HUDEP-2 (cell line): ENCODE measurements around the gene FOXK1.
"Not testable (repeated sequence)": the region's sequence is repeated elsewhere in the genome, so short reads cannot be mapped to it uniquely, and the experiment has no call there.

ENCODE experiments used
- DNase-seq, 76 experiments: peaks; one replicate each; lab custom pipeline; 2025; ENCODE audit not compliant: unreplicated experiment in 76 of 76; lab: John Stamatoyannopoulos, UW

Gene FOXK1

DNA sequence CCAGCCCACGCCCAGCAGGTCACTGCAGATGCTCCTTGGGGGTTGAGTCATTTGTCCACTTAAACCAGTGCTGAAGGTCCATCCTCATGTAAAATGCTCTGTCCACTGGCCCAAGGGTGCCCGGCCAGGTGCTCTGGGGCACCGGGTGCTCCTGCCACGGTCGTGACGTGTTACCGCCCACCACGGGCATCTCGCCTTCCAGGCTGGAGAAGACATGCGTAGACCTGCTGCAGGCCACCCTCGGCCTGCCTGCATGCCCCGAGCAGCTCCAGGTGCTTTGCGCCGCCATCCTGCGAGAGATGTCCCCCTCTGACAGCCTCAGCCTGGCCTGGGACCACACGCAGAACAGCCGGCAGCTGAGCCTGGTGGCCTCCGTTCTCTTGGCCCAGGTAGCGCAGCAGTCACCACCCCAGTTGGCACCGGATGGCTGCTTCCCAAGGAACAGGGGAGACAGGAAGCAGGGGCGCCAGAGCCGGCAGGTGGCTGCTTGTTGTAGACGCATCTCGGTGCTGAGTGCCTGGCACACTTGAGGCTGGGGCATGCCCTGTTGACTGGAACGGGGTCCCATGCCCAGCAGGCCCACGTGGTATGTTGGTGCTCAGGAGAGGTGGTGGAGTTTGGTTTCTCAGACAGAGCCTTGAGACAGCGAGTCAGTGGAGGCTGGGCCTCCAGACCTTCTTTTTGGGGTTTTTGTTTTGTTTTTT, 99.4 kb downstream of the FOXK1 start:
- DNase-seq = no peak

DNA sequence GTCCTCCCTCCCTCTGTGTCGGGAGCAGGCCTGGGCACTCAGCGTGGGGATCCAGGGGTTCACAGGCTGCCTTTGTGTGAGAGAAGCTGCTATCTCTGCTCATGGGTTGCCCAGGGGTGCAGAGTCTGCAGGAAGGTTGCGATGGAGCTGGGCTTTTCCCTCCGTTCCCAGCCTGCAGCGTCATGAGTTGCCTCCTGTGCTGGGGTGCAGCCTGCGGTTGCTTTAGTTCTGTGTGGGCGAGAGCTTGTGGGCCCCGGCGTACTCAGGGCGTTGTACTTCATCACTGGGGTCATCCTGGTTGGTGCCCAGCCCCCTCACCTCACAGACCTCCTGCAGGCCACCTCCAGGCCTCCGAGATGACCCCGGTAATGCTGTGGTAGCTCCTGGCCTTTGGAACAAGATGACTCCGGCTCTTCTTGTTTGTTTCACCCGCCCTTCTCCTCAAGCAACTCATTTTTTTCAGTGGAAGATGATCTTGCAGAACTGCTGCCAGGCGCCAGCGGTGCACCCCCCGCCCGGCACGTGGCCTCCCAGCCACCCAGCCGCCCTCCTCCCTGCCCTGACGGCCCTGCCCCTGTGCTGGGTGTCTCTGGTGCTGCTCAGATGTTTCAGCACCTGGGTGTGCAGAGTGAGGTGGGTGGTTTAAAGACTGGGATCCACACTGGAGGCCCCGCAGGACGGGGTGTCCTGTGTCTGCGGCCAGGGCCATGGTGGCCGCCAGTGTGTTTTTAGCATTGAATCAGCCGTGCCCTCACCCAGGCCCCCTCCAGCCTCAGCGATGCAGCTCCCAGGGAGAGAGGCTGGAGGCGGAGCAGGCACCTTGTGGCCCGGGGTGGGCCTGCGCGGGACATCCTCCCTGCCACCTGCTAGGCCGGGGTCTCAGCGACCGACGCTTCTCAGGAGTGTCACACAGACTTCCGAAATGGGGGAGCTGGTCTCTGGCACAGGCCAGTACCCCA, 100.5 kb downstream of the FOXK1 start:
- DNase-seq = no peak

DNA sequence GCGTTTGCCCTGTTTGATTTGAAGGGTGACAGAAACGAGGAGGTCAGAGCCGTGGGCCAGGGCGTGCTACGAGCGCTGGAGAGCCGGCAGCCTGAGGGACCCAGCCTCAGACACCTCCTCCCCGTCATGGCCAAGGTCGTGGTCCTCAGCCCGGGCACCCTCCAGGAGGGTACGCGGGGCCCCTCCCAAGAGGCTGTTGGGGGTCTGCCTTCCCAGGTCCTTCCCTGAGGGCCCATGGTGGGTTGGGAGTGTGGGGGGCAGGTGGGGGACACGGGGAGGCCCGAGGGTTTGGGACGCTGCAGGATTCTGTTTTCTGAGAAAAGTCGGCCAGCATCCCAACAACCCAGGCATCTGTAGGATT, 101.2 kb downstream of the FOXK1 start:
- no peak for DNase-seq

DNA sequence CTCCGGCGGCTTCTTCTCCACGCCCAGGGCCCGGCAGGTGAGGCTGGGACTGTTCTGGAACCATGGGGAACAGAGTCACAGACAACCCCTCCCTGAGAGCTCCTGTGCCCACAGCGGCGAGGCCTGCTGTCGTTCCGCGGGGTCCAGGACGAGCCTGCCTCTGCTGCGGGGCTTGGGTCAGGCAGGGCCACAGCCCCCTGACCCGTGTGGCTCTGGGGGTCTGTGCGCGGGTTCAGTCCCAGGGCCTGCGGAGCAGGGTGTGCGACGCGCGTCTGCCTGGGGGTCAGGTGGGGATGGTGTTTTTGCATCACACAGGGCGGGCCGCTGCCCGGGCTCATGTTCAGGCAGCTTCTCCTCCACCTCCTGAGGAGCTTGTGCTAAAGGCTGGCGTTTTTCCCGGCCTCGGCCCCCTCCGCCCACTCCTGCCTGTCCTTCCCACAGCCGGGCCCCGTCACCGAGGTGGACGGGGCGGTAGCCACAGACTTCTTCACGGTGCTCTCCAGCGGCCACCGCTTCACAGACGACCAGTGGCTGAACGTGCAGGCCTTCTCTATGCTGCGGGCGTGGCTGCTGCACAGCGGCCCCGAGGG, 101.8 kb downstream of the FOXK1 start:
- DNase-seq = no peak

DNA sequence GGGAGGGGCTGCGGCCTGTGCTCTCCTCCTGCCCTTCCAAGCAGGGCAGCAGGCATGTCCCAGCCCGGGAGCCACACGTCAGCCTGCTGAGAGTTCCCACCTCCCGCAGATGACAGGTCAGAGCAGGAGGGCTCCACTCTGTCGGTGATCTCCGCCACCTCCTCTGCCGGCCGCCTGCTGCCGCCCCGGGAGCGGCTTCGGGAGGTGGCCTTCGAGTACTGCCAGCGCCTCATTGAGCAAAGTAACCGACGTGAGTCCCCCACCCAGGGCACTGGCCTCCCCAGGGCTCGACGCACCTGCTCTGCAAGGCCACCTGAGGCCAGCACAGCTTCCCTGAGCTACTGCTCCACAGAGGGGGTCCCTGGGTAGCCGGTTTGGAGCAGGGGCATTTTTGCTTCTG, 102.7 kb downstream of the FOXK1 start:
- DNase-seq = no peak

DNA sequence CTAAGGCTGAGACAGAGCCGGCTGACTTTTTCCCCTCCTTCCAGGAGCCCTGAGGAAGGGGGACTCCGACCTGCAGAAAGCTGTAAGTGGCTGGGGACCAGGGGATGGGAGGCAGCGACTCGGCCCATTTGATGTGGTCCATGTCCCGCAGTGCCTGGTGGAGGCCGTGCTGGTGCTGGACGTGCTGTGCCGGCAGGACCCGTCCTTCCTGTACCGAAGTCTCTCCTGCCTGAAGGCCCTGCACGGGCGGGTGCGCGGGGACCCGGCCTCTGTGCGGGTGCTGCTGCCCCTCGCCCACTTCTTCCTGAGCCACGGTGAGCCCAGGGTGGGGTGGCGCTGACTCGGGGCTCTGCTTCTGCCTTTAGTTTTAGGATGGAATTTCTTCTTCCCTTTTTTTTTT, 103.3 kb downstream of the FOXK1 start:
- DNase-seq = no peak

DNA sequence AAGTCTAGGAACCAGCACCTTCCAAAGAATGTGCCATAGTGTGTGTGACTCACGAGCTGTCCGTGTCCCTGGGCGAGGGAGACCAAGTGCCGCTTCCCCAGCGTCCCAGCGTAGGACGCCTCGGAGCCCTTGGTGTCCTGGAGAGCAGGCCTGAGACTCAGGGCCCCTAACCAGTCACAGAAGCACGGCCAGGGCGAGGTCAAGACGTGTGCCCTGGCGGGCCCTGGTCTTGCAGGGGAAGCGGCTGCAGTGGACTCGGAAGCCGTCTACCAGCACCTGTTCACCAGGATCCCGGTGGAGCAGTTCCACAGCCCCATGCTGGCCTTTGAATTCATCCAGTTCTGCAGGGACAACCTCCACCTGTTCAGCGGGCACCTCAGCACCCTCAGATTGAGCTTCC, 103.9 kb downstream of the FOXK1 start:
- DNase-seq = no peak

DNA sequence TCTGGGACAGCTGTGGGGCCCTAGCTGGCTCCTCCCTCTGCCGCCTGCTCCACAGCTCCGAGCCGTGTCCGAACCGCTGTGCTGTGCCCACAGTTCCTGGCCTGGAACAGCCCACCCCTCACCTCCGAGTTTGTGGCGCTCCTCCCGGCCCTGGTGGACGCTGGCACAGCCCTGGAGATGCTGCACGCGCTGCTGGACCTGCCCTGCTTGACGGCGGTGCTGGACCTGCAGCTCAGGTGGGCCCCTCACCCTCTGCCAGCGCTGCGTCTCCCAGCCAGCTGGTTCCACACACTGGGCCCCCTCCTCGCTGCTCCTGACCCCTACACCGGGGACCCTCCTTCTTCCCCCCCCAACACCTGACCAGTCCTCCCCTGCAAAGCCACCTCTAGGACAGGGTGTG, 105.4 kb downstream of the FOXK1 start:
- DNase-seq = no peak

DNA sequence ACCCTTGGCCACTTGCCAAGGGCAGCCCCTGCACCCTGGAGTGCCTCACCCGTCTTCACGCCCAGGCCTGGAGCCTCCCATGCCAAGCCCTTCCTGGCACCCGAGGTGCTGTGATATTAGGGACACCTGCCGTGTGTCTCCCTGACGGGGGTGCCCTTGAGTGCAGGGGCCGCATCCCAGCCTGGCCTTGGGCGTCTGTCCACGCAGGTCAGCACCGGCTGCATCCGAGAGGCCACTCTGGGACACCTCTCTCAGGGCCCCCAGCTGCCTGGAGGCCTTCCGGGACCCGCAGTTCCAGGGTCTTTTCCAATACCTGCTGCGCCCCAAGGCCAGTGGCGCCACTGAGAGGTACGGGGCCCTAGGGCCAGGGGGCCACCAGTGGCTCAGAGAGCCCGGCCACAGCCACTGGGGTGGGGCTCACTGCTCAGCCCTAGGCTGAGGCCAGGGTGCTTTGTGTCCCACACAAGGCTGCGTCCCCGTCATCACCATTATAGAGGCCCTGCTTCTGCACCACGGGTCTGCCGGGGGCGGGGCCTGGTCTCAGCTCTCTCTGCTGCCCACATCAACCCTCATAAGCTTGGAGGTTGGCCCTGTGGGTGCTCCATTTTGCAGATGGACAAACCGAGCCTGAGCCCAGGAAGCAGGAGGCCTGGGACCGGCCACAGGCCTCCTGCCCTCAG, 106.0 kb downstream of the FOXK1 start:
- no peak for DNase-seq

DNA sequence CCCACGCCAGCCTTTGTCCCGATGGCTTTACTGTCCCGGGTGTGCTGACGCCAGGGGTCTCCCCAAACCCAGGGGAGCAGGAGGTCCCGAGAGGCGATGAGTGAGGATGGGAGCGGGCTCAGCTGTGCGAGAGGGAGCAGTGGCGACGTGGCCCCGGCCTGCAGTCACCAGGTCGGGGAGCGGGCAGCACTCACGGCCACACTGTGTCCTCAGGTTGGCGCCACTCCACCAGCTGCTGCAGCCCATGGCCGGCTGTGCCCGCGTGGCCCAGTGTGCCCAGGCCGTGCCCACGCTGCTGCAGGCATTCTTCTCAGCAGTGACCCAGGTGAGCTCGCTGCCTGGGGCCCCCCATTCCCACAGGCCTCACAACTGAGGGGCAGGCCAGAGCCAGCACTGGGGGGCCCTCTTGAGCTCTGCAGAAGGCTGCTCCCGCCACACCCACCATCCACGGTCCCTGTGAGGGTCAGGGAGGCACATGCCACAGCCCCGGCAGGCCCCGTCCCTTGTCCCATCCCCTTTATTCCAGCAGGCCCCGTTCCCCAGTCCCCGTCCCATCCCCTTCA, 106.6 kb downstream of the FOXK1 start:
- DNase-seq = no peak

DNA sequence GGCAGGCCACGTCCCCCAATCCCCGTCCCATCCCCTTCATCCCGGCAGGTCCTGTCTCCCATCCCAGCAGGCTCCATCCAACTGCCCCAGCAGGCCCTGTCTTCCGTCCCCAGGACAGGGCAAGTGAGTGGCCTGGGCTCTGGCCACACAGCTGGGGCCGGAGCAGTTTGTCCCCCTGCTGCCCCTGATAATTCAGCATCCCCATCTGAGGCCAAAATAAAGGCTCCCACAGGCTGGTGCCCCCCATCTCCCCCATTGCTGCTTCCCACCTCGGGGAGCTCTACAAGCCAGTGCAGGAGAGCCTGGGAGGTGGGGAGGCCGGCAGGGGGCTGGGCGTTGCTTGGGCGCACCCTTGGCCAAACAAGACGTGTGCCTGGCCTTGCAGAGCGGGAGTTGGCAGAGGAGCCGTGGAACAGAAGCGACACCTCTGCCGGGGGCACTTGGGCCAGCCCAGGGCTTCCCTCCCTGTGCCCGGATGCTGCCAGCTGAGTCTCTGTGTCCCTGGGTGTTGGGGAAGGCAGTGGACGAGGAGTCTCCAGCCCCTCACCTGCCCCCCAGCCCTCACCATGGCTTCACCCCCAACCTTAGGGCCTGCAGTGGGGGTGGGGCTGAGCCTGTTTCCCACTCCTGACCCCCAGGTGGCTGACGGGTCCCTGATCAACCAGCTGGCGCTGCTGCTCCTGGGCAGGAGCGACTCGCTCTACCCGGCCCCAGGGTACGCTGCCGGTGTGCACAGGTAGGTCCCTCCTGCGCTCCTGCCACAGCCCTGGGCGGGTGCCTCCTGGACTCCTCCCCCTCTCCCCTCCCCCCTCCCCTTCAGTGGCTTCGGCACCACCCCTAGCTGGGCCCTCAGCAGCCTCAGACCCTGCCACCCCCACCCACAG, 107.3 kb downstream of the FOXK1 start:
- DNase-seq = no peak

DNA sequence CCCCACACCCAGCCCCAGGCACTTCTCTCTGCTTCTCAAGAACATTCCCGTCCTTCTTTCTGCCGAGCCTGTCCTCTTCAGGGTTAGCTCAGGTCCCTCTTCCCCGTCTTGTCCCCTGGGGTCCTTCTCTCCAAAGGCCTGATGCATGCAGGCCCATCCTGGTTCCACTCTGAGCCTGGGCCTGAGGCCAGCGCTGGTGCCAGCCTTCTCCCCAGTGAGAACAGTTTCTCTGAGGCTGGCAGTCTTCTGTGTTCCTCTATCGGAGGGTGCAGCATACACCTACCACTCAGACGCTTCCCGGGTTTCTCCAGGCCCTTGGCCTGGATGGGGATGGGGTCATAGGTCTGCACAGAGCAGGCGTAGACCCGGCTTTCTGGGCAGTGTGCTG, 108.0 kb downstream of the FOXK1 start:
- DNase-seq = no peak

DNA sequence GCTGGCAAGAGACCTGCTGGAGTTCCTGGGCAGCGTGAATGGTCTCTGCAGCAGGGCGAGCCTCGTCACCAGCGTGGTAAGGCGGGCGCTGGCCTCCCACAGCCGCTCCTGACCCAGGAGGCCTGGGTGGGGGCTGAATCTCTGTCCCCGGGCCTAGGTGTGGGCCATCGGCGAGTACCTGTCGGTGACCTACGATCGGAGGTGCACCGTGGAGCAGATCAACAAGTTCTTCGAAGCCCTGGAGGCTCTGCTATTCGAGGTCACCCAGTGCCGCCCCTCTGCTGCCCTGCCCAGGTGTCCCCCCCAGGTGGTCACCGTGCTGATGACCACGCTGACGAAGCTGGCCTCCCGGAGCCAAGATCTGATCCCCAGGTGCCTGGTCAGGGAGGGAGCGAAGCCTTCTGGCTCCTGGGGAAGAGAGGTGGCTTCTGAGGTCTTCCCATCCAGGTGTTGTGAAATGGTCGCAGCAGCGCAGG, 108.5 kb downstream of the FOXK1 start:
- DNase-seq = no peak

DNA sequence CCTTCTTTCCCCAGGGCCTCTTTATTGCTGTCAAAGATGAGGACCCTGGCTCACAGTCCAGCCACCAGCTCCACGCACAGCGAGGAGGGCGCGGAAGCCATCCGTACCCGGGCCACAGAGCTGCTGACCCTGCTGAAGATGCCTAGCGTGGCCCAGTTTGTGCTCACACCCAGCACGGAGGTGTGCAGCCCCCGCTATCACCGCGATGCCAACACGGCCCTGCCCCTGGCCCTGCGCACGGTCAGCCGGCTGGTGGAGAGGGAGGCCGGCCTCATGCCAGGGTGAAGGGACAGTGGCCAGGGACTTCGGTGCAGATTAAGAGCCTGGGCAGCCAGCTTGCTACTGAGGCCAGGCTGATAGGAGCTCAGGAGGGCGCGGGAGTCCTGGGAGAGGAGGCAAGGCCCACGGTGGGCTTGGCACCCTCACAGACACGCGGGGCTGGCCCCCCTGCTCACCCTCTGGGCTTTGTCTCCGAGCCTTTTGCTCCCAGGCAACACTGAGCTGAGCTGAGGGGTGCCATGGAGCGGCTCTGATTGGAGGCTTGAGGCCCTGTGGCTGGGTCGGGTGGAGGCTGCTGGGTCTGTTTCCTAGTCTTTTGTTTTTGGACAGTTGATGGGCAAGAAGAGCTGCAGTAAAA, 109.1 kb downstream of the FOXK1 start:
- DNase-seq = no peak

DNA sequence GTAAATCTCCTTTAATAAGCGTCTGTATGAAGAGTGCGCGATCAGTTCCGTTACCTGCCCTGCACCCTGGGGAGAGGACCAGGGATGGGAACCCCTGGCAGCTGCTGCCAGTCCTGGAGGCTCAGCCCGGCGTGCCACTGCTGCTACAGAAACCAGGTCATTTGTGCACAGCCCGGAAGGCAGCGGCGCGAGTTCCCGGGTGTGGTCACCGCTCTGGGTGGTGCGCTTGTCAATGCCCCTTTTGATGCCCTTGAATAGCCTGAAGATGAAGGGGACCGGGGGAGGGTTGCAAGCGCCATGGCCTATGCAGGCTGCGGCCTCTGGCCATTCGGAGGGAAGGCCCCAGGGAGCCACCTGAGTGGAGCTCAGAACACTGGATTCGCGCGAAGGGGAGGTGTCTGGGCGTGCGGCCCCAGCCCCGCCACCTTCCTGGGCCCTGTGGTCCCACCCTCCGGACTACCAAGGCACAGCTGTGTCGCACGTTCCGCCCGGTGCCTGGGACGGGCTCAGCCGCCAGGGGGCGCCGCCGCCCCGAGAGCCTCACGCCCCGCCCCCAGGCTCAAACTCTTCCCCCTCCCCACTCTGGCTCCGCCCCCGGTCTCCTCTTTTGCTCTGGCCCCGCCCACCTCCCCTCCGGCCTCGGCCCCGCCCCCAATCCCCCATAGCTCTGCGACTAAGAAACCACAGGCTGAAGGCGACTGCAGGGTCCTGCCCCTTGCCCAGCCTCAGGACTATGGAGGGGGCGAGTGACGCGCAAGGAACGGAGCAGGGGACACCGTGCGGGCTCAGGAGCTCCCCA, 109.8 kb downstream of the FOXK1 start:
- DNase-seq = peak in 47 of 76 experiments; percentile 5 to 70 (median 33)

DNA sequence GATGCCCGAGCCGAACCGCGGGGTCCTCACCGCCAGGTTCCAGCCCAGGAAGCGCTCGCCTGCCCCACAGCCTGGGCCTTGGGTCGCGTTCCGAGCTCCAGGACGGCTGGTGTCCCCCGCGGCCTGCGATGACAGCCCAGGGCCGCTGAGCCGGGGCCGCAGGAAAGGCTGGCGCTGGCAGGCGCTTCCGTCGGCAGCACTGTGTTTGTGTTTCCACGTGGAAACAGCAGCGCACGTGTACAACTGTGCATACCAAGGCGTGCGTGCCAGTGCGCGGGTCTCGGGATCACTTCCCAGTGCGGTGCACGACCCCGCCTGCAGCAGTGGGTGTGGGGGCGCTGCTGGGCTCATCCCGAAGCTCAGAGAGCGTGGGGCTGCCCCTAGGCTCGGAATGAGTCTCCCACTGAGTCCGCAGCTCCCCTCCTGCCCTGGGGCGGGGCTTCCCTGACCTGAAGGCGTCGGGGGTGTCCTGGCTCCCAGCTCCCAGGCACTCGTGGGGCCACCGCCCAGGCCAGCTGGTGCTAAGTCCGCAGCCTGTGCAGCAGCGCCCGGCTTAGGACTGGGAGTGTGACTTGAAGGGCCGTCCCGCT, 110.5 kb downstream of the FOXK1 start:
- no peak for DNase-seq

DNA sequence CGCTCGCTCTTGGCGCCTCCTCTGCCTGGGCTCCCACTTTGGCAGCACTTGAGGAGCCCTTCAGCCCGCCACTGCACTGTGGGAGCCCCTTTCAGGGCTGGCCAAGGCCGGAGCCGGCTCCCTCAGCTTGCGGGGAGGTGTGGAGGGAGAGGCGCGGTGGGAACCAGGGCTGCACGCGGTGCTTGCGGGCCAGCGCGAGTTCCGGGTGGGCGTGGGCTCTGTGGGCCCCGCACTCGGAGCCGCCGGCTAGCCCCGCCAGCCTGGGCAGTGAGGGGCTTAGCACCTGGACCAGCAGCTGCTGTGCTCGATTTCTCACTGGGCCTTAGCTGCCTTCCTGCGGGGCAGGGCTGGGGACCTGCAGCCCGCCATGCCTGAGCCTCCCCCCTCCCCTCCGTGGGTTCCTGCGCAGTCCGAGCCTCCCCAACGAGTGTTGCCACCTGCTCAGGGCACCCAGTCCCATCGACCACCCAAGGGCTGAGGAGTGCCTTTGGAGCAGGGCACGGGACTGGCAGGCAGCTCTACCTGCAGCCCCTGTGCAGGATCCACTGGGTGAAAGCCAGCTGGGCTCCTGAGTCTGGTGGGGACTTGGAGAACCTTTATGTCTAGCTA, 111.4 kb downstream of the FOXK1 start:
- not testable (repeated sequence) for DNase-seq

DNA sequence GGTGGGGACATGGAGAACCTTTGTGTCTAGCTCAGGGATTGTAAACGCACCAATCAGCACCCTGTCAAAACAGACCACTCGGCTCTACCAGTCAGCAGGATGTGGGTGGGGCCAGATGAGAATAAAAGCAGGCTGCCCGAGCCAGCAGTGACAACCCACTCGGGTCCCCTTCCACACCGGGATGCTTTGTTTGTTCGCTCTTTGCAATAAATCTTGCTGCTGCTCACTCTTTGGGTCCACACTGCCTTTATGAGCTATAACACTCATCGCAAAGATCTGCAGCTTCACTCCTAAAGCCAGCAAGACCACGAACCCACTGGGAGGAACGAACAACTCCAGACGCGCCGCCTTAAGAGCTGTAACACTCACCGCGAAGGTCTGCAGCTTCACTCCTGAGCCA, 112.1 kb downstream of the FOXK1 start:
- not testable (repeated sequence) for DNase-seq
